Right ventricle myocardium superior (tissue), 1 donor: ENCODE results near the gene MOSMO. TPM values are rescaled to one million over a fixed set of nuclear protein-coding genes. Genes with fewer than 3 reads are reported as not detected.
"Not testable (repeated sequence)": the region's sequence is repeated elsewhere in the genome, so short reads cannot be mapped to it uniquely, and the experiment has no call there.

Experiments
- ATAC-seq: fragments of 200-7000 bp; cut with Tn5 transposase; one replicate; pipeline ENCODE4 v1.9.1; 2020; ENCODE audit warnings: mild to moderate bottlenecking; ENCODE audit not compliant: poor library complexity
- DNase-seq: peaks from one replicate; pipeline ENCODE4 v3.0.0-alpha.2; 2020
- intact Hi-C: fragments of 100-400 bp; cut with DNase I; formaldehyde crosslinking; loops from one replicate; pipeline ENCODE4 v1.11.2; 2022
- total RNA-seq: library from RNA; stranded (reverse); fragmentation: NEBNext Ultra II Directional; extraction: Animal tissue kit (Norgen Biotek cat#: 25700); gene quantifications from one replicate; pipeline ENCODE4 v1.2.1, GENCODE V29; 2021
- donor health status: DM: no; HTN: yes; CAD: no; lungs with severe emphysema.

MOSMO gene
- total RNA-seq, 1 donor from 2014 or later = 12.0 TPM

DNA sequence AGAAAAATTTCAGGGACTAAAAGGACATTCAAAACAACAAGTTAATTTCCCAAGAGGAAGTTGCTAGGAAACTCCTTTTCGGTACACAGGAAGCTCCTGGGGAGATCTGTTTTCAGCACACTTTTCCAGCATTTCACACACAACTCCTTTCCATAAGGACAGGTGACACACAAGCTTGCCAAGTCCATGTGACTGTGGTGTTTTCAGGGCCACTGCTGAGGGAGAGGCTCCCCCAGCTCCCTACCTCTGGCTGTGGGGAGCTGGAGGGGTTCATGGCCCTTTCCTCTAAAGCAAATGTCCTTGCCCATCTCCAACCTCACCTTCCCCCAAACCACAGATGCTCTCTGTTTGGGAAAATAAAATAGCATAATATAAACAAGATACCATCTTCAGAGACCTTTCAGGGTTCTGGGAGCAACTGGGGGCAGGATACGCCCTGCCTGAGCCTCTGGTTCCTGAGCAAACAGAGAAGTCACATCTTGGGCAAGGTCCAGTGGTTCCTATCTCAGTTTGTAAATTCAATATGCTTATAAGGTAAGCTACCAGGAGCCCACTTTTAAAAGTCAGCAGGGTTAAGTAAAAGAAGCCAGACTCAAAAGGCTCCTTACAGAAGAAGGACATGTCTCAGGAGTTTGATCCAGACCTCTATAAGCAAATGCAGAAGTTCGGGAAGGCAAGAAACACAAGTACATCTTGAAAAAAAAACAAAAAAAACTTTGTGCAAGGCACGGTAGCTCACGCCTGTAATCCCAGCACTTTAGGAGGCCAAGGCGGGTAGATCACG lies 10.0 kb upstream of the MOSMO start:
- ATAC-seq (no peak), DNase-seq (no peak)
- intact Hi-C loops = loop anchor here (10.0 kb wide), 1 partner anchor 297 kb away; the partner anchor contains the start of gene POLR3E

DNA sequence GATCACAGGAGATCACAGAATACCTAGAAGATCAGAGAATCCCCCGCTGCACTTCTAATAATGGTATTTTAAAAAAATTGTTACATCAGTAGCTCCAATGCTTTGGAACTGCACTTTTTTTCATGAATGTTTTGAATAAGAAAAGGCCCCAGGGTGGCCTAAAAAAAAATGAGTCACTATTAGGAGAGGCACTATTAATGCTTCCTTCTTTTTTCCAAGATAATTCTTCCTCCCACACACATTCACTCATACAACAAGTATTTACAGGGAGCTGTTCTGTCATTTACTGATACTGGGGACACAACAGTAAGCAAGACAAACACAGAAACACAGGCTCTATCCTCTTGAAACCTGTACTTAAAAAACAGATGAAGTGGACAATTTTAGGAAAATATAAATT lies 6.3 kb upstream of the MOSMO start:
- DNase-seq (no peak), ATAC-seq (no peak)
- intact Hi-C loops = loop anchor here (2.0 to 5.0 kb wide), 2 partner anchors 75 to 186 kb away; no protein-coding TSS in a partner anchor

DNA sequence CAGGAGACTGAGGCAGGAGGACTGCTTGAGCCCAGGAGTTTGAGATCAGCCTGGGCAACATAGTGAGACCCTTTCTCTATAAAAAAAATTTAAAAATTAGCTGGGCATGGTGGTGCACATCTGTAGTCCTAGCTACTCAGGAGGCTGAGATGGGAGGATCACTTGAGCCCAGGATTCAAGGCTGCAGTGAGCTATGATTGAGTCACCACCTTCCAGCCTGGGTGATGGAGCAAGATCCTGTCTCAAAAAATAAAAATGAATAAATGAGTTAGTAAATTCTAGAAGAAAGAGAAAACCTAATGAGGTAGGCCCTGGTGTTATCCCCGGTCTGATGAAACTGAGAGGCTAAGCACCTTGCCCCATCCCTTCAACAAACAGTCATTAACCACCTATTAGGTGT lies 5.9 kb upstream of the MOSMO start:
- ATAC-seq, DNase-seq: not testable (repeated sequence)
- intact Hi-C loops = loop anchor here (5.0 kb wide), 1 partner anchor 185 kb away; no protein-coding TSS in a partner anchor

DNA sequence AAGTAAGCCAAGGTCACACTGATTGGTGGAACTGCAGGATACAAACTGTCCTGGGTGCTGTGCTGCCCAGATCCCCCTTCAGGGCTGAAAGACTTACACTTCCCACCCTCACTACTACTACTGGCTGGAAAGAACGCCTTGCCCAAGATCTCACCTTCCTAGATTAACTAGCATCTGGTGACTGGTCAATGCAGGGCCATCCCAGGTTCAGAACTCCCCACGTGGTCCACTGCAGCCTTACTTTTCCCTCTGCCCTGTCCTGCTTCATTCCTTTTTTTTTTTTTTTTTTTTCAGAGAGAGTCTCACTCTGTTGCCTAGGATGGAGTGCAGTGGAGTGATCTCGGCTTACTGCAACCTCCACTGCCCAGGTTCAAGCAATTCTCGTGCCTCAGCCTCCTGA lies 4.7 kb upstream of the MOSMO start:
- intact Hi-C loops = loop anchor here (5.0 kb wide), 1 partner anchor 184 kb away; no protein-coding TSS in a partner anchor
- no peak for ATAC-seq
- DNase-seq = no peak

DNA sequence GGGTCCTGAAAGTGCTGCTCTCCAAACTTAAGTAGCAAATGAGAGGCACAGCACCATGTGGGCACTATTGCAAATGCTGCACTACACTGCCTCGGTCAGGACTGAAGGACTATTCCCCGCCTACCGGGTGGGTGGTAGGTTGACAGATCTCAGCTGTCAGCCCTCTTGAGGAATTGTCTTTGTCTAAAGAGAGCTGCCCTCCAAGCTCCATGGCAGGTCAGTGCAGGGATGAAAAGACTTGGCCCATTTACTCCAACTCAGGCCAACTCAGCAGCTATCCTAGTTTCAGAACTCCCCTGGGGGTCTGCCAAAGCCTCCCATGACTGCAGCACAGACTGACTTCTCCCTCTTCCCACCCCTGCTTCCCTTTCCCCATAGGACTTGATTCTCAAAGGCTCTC lies 3.6 kb upstream of the MOSMO start:
- ATAC-seq = no peak
- no peak for DNase-seq
- intact Hi-C loops = loop anchor here (5.0 kb wide), 1 partner anchor 183 kb away; no protein-coding TSS in a partner anchor

DNA sequence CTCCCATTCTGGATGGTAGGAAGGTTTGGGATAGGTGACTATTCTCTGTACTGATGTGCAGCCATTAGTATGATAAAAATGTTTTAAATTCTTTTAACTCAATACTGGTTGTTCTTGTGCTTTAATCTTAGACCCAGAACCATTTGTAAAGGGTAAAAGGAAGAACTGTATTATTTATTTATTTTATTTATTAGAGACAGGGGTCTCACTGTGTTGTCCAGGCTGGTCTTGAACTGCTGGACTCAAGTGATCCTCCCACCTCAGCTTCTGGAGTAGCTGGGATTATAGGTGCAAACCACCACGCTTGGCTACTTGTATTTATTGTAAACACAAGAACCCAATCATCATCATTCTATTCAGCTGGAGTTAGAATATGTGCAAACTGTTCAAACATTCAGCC lies 2.2 kb upstream of the MOSMO start:
- ATAC-seq = no peak
- no peak for DNase-seq
- intact Hi-C loops = loop anchor here (2.0 kb wide), 1 partner anchor 67 kb away; no protein-coding TSS in a partner anchor

DNA sequence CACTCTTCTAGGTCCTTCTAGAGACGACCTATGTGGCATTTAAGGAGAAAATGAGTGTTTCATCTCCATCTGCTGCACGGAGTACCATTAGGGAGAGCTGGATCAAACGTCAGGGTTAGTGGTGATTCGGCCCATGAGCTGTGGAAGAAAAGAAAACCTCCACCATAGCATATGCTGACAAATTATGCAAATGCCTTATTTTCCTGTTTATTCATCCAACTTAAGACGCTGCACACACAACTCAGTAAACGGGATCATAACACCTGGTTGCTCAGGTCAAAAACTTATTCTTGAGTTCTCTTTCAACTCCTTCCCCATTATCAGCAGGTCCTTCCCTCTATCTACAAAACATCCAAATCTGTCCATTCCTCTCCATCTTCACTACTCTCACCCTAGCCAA lies 1.3 kb upstream of the MOSMO start:
- intact Hi-C loops = loop anchor here (2.0 kb wide), 1 partner anchor 66 kb away; no protein-coding TSS in a partner anchor
- no peak for ATAC-seq
- no peak for DNase-seq

DNA sequence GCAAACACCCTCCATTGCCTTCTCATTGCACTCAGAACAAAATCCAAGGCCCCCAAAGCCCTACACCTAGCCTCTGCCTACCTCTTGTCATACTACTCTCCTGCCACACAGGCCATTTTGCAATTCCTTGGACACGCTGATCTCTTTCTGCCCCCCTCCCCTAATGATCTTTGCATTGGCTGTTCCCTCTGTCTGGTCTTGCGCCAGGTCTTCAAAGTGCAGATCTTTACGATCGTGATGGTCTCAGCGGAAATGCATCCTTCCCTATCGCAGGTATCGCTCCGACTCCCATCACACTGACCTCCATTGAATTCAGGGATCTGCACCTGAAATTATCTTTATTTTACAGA lies 777 bp upstream of the MOSMO start:
- intact Hi-C loops = loop anchor here (2.0 kb wide), 1 partner anchor 66 kb away; no protein-coding TSS in a partner anchor
- no peak for ATAC-seq
- DNase-seq = no peak

DNA sequence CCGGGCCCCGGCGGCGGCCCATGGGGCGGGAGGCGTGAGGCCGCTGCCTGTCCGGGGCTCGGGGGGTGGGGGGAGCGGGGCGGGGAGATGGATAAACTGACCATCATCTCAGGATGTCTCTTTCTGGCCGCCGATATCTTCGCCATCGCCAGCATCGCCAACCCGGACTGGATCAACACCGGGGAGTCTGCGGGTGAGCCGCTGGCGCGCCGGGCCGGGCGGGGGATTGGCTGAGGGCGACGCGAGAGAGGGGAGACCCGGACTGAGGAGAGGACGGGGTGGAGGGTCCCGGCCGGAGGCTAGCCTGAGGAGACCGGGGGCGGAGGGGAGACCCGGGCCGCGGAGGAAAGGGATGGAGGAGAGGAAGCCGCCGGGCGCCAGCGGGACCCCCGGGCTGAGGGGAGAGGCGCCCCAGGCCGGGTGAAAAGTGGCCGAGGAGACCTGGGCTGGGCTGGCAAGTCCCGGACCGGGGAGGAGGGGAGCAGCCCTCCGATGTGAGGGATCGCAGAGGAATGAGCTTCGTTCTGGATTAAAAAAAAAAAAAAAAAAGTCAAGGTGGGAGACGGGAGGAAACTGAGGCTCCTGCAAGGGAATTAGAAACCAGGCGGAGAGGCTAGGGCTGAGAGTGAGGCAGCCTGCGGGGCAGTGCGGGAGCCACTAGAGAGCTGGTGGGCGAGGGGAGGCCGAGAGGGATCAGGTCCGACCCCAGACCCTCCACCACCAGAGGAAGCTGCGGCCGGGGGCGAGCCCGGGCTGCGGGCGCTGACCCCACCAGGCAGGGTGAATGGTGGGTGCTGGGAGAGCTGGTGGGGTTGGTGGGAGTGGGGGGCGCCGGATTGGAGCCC lies 526 bp downstream of the MOSMO start:
- ATAC-seq = no peak
- intact Hi-C loops = no loop called here
- DNase-seq = peak; percentile 52

DNA sequence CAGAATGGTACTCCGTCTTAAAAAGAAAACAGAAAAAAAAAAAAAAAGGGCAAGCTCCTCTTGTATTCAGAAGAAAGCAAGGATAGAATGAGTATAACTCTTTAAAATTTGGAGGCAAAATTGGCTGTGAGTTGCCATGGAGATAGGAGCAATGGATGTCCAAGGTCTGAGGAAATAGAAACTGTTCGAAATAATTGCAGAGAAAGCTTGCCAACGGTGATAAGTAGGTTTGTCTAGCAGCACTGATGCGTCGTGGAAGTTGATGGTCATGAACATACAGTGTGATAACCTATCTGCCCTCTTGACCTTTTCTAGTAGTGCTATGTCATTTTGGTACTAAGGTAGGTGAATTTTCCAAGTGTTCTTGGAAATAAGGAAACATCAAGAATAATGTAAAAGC lies 3.0 kb downstream of the MOSMO start:
- intact Hi-C loops = no loop called here
- ATAC-seq (no peak), DNase-seq (no peak)

DNA sequence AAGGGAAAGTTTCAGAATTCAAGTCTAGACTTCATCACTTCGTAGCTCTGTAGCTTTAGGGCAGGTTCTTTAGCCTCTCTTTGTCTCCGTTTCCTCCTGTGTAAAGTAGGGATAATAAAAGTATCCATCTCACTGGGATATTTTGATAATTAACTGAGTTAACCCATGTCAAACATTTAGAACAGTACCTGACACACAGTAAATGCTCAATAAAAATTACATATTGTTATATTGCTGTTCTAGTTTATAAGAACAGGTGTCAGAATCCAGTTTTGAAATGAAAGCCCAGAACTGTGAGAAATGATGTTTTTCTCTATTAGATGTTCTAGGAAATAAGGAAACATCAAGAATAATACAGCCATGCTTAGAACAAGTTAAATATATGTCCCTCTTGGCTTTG lies 4.3 kb downstream of the MOSMO start:
- DNase-seq (no peak), ATAC-seq (no peak)
- intact Hi-C loops = no loop called here

DNA sequence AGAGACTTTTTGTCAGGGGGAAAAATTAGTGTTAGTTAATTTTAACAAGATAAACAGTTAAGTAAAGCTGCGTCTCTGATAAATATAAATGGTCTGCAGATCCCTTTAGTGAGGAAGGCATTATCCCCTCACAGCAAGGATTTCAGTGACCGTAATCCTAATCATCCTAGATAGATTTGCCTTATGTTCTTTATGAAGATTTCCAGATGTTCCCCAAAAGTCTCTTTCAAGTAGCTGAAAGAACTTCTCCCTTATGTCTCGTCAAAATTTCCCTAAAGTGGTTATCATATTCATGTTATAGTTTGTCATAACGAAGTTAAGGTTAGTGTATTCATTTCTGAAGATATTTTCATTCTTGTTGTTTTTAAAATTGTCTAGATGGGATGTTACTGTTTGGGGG lies 5.6 kb downstream of the MOSMO start:
- DNase-seq (no peak), ATAC-seq (no peak)
- intact Hi-C loops = no loop called here

DNA sequence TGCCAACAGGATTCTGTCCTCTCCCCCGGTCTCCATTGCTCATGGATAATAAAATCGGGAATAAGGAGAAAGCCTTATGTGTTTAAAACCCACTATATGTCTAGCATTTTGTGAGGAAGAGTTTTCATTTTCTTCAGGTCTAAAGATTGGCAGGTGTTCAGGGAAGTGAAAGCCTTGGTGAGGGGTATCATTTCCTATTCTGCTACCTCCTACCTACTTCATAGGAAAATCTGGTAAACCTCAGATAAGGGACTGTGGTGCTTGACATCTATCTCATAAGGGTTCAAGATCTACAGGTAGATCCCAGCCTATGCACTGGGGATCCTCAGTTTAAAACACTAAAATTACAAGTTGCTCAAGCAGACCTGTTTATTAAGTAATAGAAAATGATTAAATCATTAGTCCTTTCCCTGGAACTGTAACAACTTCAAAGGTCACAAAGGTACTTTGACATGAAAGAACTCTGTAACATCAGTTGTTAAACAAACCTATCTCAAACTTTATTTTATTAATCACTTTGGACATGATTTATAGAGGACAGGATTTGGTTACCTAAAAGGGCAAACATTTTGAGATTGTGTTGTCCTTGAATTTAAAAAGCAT lies 6.5 kb downstream of the MOSMO start:
- DNase-seq (no peak), ATAC-seq (no peak)
- intact Hi-C loops = no loop called here

DNA sequence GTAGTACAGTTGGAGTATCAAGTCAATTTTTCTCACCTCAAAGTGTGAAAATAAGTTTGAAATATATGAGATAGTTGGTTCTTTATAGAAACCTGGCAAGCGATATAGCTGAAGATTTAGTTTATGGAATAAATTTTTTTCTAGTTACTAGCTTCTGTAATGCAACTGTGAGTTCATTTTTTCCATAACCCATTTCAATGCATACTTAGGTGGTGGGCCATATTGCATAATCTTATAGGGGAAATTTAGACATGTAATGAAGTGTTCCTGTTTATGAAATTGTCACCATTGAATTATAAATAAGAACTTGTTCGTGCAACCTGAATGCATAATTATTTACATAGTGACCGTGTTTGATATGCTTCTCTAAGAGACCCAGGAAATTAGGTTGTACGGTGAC lies 9.0 kb downstream of the MOSMO start:
- DNase-seq (no peak), ATAC-seq (no peak)
- intact Hi-C loops = no loop called here

DNA sequence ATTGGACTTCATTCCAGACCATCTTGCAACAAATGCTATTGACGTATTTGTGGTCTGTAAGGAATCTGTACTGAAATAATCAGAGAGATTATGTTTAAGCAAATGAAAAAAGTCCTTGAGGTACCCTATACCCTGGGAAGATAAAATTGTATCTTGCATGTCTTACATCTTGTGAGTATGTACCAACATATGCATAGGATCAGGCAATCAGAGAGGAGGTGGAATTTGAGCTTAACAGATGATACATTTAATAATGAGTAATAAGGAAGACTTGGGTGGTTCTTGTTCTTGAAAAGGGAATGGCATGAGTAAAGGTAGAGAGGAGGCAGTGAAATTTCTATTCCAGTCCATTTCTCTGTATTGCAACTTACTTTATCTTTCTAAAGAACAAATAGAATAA lies 10.6 kb downstream of the MOSMO start:
- DNase-seq = no peak
- intact Hi-C loops = no loop called here
- no peak for ATAC-seq

DNA sequence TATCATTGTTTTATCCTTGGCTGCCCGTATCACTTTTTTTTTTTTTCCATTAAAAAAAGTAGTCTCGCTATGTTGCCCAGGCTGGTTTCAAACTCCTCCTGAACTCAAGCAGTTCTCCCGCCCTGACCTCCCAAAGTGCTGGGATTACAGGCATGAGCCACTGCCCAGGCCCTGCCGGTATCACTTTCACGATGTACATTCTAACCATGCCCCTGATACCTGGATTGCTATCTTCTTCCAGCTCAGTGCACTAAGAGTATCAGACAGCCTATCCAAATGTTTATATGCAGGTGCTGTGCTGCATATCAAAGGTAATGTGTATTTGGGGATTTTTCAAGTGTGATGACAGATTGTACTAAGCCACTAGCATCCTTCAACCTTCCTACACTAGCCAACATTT lies 14.2 kb downstream of the MOSMO start:
- ATAC-seq (no peak), DNase-seq (no peak)
- intact Hi-C loops = no loop called here

DNA sequence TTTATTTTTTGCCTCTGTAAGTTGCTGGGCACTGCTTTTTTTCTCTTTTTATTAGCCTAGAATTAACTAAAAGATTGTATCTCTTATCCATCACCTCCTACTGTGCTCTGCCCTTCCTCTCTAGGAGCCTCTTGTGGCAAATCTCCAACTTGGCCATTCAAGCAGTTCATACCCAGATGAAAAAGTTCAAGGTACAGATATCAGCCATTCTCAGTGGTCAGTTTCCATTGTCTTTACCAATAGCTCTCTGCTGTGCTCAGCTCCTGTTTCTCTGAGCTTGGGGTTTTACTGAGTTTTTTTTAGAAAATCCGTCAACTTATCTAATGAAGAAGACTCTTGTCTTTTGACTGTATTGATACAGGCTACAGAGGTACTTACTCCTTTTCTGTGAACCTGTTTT lies 15.6 kb downstream of the MOSMO start:
- ATAC-seq (no peak), DNase-seq (no peak)
- intact Hi-C loops = no loop called here

DNA sequence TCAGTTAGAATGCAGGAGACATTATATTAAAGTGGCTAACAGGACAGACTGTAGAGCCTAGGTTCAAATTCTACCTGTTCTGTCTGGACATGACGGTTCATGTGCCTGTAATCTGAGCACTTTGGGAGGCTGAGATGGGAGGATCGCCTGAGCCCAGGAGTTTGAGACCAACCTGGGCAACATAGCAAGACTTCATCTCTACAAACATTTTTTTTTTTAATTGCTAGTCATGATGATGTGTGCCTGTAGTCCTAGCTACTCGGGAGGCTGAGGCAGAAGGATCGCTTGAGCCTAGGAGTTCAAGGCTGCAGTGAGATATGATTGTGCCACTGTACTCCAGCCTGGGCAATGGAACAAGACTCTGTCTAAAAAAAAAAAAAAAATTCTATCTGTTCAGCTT lies 16.9 kb downstream of the MOSMO start:
- DNase-seq, ATAC-seq, intact Hi-C loops: not testable (repeated sequence)

DNA sequence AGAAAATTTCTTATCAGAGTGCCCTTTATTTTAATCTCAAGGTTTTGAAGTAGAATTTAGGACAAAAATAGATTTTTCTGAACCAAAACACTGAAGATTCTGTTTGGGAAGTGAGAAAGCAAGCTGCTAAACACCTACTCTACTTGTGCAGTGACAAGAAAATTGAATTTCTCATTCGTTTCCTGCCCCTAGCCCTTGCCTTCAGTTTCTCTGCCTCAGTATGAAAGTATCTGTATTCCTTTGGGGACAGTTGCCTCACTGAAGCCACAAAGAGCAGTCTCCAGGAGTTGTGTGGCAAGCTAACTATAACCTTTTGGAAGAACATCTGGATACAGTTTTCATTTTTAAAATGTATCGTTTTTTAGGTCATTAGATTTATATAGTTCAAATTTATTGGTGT lies 19.7 kb downstream of the MOSMO start:
- intact Hi-C loops = no loop called here
- no peak for ATAC-seq
- DNase-seq = no peak
